Neuron (in vitro differentiated cells): ENCODE data around the gene ATMIN.
A peak's percentile ranks its signal among the peaks of the same experiment; 100 is the strongest.

Source experiments
- H2AFZ ChIP-seq: one replicate; pipeline ENCODE4 v1.6.1; 2013; ENCODE audit warnings: low read depth, mild to moderate bottlenecking, inconsistent platforms, low read length, moderate library complexity
- H3K27me3 ChIP-seq: one replicate; pipeline ENCODE4 v1.6.1; 2013; ENCODE audit warnings: low read length; ENCODE audit not compliant: insufficient read depth
- H3K36me3 ChIP-seq: one replicate; pipeline ENCODE4 v1.6.1; 2013; ENCODE audit warnings: low read length; ENCODE audit not compliant: insufficient read depth
- H3K4me1 ChIP-seq: one replicate; pipeline ENCODE4 v1.6.1; 2013; ENCODE audit warnings: low read length; ENCODE audit not compliant: insufficient read depth
- H3K4me3 ChIP-seq: 2 replicates; pipeline ENCODE4 v1.5.1; 2013; ENCODE audit warnings: mild to moderate bottlenecking, low read length, moderate library complexity
- H3K9me3 ChIP-seq: one replicate; pipeline ENCODE4 v1.6.1; 2013; ENCODE audit warnings: low read length

ATMIN gene

DNA sequence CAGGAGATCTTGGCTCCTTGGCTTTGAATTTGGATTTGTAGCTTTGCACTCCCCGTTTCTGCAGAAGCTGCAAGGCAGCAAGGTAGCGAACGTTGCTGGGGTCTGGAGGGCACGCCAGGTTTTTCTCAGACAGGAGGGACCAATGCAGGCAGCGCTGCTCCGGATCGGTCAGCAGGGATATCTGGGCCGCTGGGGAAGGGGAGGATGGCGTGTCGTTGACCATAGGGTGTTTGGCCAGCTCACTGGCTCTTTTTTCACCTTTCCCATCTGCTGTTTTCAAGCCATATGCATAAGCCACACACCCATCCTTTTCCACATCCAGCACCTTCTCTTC lies 25.6 kb downstream of the ATMIN start:
- Histone ChIP-seq H3K36me3 (peaks cover 4% of the 10 kb centered on the region), H3K9me3 (no peaks in the 10 kb centered on the region), H2AFZ (no peak overlapping the region), H3K4me1 (no peaks in the 10 kb centered on the region), H3K27me3 (no peaks in the 10 kb centered on the region), H3K4me3 (no peak overlapping the region)

GRCh38 chr16:81061871-81062608 lies 26.4 kb downstream of the ATMIN start:
- Histone ChIP-seq H3K9me3 (no peaks in the 10 kb centered on the region), H3K36me3 (peaks cover 4% of the 10 kb centered on the region), H3K4me3 (no peak overlapping the region), H3K27me3 (no peaks in the 10 kb centered on the region), H2AFZ (no peak overlapping the region), H3K4me1 (no peaks in the 10 kb centered on the region)

GRCh38 chr16:81066681-81067080 lies 31.0 kb downstream of the ATMIN start:
- Histone ChIP-seq H3K36me3 (peaks cover 3% of the 10 kb centered on the region), H3K4me3 (no peak overlapping the region), H3K9me3 (peaks cover 6% of the 10 kb centered on the region), H2AFZ (no peak overlapping the region), H3K27me3 (no peaks in the 10 kb centered on the region), H3K4me1 (no peaks in the 10 kb centered on the region)

GRCh38 chr16:81067166-81067565 lies 31.5 kb downstream of the ATMIN start:
- Histone ChIP-seq H2AFZ (no peak overlapping the region), H3K9me3 (peaks cover 7% of the 10 kb centered on the region), H3K27me3 (no peaks in the 10 kb centered on the region), H3K4me3 (no peak overlapping the region), H3K4me1 (no peaks in the 10 kb centered on the region), H3K36me3 (peaks cover 3% of the 10 kb centered on the region)

DNA sequence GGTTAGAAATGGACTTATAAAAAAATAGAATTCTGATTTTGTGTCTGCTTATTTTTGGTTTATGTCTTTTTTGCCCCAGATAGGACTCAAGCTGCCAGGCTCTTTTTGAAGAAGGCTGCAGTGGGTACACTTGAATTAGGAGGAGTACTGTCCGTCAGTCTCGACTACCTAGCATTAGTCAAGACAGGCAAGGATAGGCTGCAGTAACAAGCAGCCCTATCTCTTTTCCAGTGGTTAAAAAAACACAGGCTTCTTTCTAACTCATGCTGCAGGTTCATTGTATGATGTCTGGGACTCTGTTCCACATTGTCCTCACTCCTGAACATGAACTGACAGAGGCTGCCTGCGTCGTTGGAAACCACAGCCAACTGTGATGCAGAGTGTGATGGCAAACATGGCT lies 33.4 kb downstream of the ATMIN start:
- Histone ChIP-seq H3K27me3 (no peaks in the 10 kb centered on the region), H3K36me3 (peaks cover 3% of the 10 kb centered on the region), H2AFZ (no peak overlapping the region), H3K4me1 (no peaks in the 10 kb centered on the region), H3K9me3 (peaks cover 7% of the 10 kb centered on the region), H3K4me3 (no peak overlapping the region)

DNA sequence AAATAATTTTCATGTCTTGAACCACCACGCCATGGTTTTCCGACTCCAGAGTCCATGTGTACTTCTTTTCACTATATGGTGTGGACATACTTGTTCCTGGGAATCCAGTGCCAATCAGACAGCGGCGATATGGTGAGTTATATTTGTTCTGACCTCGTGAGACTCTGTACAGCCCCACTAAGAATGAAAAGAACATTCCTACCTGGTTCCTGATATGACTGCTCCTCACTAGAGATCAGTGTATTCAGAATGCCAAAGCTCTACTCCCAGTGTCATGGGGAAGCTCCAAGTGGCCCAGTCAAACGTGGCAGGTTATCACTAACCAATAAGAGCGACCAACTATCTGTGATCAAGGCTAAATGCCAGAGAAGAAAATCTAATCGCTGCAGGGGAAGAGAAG lies 35.3 kb downstream of the ATMIN start:
- H3K36me3 ChIP-seq: peaks cover 3% of the 10 kb centered on the region
- no peak overlapping the region for H2AFZ ChIP-seq
- H3K27me3 ChIP-seq: no peaks in the 10 kb centered on the region
- no peak overlapping the region for H3K4me3 ChIP-seq
- H3K4me1 ChIP-seq: peaks cover under 1% of the 10 kb centered on the region
- H3K9me3 ChIP-seq: peaks cover 7% of the 10 kb centered on the region

DNA sequence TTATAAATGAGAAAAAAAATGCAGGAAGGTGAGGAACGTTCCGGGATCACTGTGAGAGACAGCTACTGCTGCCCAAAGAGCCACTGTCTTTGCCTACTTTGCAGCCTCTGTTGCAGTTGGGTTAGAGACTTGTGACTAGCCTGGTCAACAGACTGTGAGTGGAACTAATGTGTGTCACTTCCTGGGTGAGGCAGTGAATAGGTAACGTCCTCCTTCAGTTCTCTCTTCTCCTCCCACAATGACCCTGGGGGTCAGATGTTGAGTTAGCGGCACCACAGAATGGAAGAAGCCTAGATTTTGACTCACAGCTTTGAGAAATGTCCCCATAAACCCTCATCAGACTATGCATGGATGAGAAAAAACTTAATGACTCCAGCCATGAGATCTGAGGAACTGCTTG lies 36.2 kb downstream of the ATMIN start:
- peaks cover 5% of the 10 kb centered on the region for H3K4me1 ChIP-seq
- peaks cover 7% of the 10 kb centered on the region for H3K9me3 ChIP-seq
- H2AFZ ChIP-seq: no peak overlapping the region
- H3K36me3 ChIP-seq: peaks cover 3% of the 10 kb centered on the region
- H3K4me3 ChIP-seq: no peak overlapping the region
- no peaks in the 10 kb centered on the region for H3K27me3 ChIP-seq

GRCh38 chr16:81073560-81074330 lies 38.1 kb downstream of the ATMIN start:
- no peak overlapping the region for H2AFZ ChIP-seq
- peaks cover 7% of the 10 kb centered on the region for H3K9me3 ChIP-seq
- no peaks in the 10 kb centered on the region for H3K27me3 ChIP-seq
- peaks cover 3% of the 10 kb centered on the region for H3K36me3 ChIP-seq
- H3K4me3 ChIP-seq: no peak overlapping the region
- H3K4me1 ChIP-seq: peaks cover 10% of the 10 kb centered on the region

- peaks cover 2% of the 10 kb centered on the region for H3K9me3 ChIP-seq
- peak overlapping the region; percentile 74 for H2AFZ ChIP-seq
- no peaks in the 10 kb centered on the region for H3K27me3 ChIP-seq
- peak overlapping the region; percentile 64 for H3K4me3 ChIP-seq
- peaks cover 2% of the 10 kb centered on the region for H3K36me3 ChIP-seq
- peaks cover 10% of the 10 kb centered on the region for H3K4me1 ChIP-seq
These were observed 41.0 kb downstream of the ATMIN start for GRCh38 chr16:81076566-81077075.

DNA sequence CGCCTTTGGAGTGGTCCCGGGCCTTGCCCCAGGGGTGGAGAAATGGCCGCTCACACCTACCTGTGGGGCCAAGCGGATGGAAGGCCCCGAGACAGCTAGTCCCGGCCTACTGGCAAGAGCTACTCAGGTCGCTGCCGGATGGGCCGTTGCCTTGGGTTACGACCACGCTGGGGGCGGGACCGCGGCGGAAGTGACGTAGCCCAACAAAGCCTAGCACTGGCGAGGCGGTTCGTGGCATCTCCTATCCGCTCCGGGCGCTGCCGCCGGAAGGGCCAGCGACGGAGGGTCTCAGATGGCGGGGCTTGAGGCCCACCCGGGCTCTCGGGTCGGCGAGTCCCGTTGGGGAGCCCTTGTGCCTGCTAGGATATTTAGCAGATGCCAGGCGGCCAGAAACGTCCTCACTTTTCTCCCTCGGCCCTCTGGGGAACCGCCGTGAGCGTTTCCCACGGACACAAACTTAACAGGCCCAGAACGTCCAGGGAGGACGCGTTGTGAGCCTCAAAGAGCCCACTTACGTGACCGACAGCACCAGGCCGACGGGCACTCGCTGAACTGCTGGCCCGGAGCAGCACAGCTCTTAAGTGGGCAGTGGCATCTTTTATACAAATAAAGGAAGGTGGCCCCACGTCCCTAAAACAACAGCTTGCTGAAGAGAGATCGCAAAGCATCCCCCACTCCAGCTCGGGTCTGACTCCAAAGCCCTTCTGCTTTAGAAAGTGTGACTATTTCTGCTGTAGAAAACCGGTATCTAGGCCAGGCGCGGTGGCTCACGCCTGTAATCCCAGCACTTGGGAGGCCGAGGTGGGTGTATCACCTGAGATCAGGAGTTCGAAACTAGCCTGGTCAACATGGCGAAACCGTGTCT lies 41.7 kb downstream of the ATMIN start, which contains the start of gene C16orf46:
C16orf46 (minus strand) TSS at position 163 of the 865 bp plus-strand sequence. CDS start 13,283 bp downstream, outside the sequence.
- peak within 1 kb of the TSS; percentile 64 for H3K4me3 ChIP-seq
- peak within 1 kb of the TSS; percentile 74 for H2AFZ ChIP-seq
- peaks cover 6% of the 10 kb centered on the region for H3K36me3 ChIP-seq
- H3K4me1 ChIP-seq: peaks cover 10% of the 10 kb centered on the region
- no peaks in the 10 kb centered on the region for H3K27me3 ChIP-seq
- no peaks in the 10 kb centered on the region for H3K9me3 ChIP-seq

GRCh38 chr16:81080233-81080632 lies 44.6 kb downstream of the ATMIN start:
- Histone ChIP-seq H3K4me1 (peaks cover 10% of the 10 kb centered on the region), H3K4me3 (no peak overlapping the region), H3K27me3 (no peaks in the 10 kb centered on the region), H3K36me3 (peaks cover 18% of the 10 kb centered on the region), H2AFZ (no peak overlapping the region), H3K9me3 (no peaks in the 10 kb centered on the region)

DNA sequence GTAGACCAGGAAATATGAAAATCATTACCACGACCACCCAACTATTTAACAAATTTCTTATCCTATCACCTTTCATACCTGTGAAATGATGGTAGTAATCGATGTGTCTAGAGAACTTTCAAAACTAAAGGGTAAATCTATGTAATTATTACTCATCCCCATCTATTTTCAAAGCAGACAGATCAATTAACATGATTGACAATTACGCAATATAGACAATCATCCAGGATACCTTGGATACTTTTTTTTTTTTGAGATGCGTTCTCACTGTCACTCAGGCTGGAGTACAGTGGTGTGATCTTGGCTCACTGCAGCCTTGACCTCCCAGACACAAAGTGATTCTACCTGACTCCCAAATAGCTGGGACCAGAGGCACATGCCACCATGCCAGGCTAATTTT lies 45.4 kb downstream of the ATMIN start:
- H3K4me3 ChIP-seq: no peak overlapping the region
- H3K36me3 ChIP-seq: peaks cover 21% of the 10 kb centered on the region
- peaks cover 10% of the 10 kb centered on the region for H3K4me1 ChIP-seq
- H3K9me3 ChIP-seq: no peaks in the 10 kb centered on the region
- no peaks in the 10 kb centered on the region for H3K27me3 ChIP-seq
- no peak overlapping the region for H2AFZ ChIP-seq

DNA sequence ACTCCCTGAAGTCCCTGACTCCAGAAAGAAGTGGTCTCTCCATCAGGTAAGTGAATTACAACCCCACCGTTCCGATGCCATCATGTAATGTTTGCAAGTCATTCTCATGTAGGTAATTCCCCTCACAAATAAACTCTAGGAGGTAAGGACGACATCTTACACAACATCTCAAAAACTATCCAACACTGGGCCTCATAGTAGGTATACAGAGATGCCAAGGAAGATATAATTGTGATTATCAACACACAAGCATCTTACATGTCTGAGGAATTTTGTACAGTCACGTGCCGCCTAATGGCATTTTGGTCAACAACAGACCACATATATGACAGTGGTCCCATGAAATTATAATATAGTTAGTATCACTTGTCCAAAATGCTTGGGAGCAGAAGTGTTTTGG lies 53.2 kb downstream of the ATMIN start:
- H3K4me3 ChIP-seq: no peak overlapping the region
- H2AFZ ChIP-seq: no peak overlapping the region
- no peaks in the 10 kb centered on the region for H3K27me3 ChIP-seq
- no peaks in the 10 kb centered on the region for H3K9me3 ChIP-seq
- peaks cover 33% of the 10 kb centered on the region for H3K36me3 ChIP-seq
- no peaks in the 10 kb centered on the region for H3K4me1 ChIP-seq
